Measurements from ENCODE around the gene EXOSC3. TPM values are rescaled to one million over a fixed set of nuclear protein-coding genes. Genes with fewer than 3 reads are reported as not detected.
A peak's percentile ranks its signal among the peaks of the same experiment; 100 is the strongest.

EXOSC3 gene
- total and polyA plus RNA-seq, 2 experiments from 2014 or later, result 48.0 to 51.6 TPM

- TF ChIP-seq CTCF (IDR thresholded peaks at IDR 0.05; ENCODE audit: low read depth, low read length), result no peak
- Histone ChIP-seq H3K4me3 (no peak overlapping the region), H3K4me1 (ENCODE audit: low read depth) (no peaks in the 10 kb centered on the region), H3K27ac (no peak overlapping the region), H3K27me3 (no peaks in the 10 kb centered on the region), H3K36me3 (no peaks in the 10 kb centered on the region), H3K9me3 (ENCODE audit: low read depth) (no peaks in the 10 kb centered on the region)
- DNase-seq (ENCODE audit: low read depth in 1 of 2, low spot score in 1 of 2), result no peak
These were observed 33.7 kb downstream of the EXOSC3 start for GRCh38 chr9:37751186-37751585.

DNA sequence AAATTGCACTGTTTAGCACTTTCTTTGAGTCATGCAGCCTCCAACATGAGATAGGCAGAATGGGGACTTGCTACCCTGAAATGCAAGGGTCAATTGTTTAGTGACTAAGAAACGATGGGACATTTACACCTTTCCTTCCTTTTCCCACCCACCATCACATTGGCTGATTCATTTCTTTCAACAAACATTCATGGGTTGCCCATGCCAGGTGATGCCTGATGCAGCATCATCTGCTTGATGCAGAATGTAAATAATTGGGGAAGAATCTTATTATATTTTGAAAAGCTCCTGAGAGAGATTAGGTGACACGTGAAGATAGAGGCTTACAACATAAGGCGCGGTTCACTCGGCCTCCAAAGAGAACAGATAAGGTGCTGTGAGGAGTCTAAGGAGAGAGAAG is 35.7 kb downstream of the EXOSC3 start:
- Histone ChIP-seq H3K4me1 (ENCODE audit: low read depth) (no peaks in the 10 kb centered on the region), H3K36me3 (no peaks in the 10 kb centered on the region), H3K27ac (no peak overlapping the region), H3K4me3 (no peak overlapping the region), H3K27me3 (no peaks in the 10 kb centered on the region), H3K9me3 (ENCODE audit: low read depth) (no peaks in the 10 kb centered on the region)
- no peak for TF ChIP-seq CTCF (IDR thresholded peaks at IDR 0.05; ENCODE audit: low read depth, low read length)
- no peak for DNase-seq (ENCODE audit: low read depth in 1 of 2, low spot score in 1 of 2)

DNA sequence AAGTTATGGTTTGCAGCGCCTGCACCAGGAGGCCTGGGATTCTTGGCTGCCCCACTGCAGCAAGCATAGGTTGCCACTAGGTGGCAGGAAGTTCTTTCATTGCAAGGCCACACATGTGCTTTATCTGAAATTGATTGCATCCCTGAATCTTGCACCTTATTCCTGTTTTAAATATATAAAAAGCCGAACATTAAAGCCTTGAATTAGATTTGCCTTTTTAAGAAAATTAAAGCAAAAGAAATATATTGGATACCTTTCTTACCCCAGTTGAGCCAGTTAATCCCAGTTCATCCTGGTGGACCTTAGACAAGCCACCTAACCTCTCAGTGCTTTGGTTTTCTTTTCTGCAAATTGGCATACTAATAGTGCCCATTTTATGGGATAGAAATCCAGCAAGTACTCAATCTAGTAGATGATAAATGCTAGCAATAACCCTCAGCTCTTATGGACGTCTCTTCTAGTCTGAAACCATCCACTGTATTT is 37.6 kb downstream of the EXOSC3 start:
- Histone ChIP-seq H3K36me3 (no peaks in the 10 kb centered on the region), H3K27ac (no peak overlapping the region), H3K4me1 (ENCODE audit: low read depth) (no peaks in the 10 kb centered on the region), H3K4me3 (no peak overlapping the region), H3K27me3 (no peaks in the 10 kb centered on the region), H3K9me3 (ENCODE audit: low read depth) (no peaks in the 10 kb centered on the region)
- DNase-seq (ENCODE audit: low read depth in 1 of 2, low spot score in 1 of 2), result peak; percentile 70 to 76
- peak; percentile 96 for TF ChIP-seq CTCF (IDR thresholded peaks at IDR 0.05; ENCODE audit: low read depth, low read length)

GRCh38 chr9:37746448-37747270 is 38.2 kb downstream of the EXOSC3 start:
- DNase-seq (ENCODE audit: low read depth in 1 of 2, low spot score in 1 of 2), result no peak
- no peaks in the 10 kb centered on the region for H3K9me3 ChIP-seq (ENCODE audit: low read depth)
- H3K27me3 ChIP-seq, result no peaks in the 10 kb centered on the region
- no peak overlapping the region for H3K4me3 ChIP-seq
- no peak for TF ChIP-seq CTCF (IDR thresholded peaks at IDR 0.05; ENCODE audit: low read depth, low read length)
- H3K27ac ChIP-seq, result no peak overlapping the region
- H3K4me1 ChIP-seq (ENCODE audit: low read depth), result peaks cover under 1% of the 10 kb centered on the region
- no peaks in the 10 kb centered on the region for H3K36me3 ChIP-seq

DNA sequence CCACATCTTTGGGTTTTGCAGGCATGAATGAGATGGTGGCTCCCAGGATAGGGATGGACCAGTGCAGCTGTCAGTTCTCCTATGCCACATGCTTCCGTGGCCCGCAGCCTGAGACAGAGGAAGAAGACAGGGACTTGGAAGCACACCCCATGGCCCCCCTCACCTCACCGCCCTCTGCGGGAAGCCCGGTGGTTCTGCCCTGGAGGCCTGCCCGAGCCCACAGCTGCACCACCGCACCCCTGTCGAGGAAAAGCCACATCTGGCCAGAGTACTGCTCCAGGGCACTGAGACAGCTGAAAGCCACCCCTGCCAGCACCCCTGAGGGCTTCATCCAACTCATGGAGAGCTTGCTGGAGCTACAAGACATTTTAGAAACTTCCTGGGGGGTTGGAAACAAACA is 38.9 kb downstream of the EXOSC3 start:
- no peaks in the 10 kb centered on the region for H3K36me3 ChIP-seq

More for the DNA sequence above, 38.9 kb downstream of the EXOSC3 start:
- Histone ChIP-seq H3K27me3 (no peaks in the 10 kb centered on the region), H3K4me3 (no peak overlapping the region), H3K4me1 (ENCODE audit: low read depth) (peaks cover 4% of the 10 kb centered on the region), H3K9me3 (ENCODE audit: low read depth) (no peaks in the 10 kb centered on the region), H3K27ac (no peak overlapping the region)
- DNase-seq (ENCODE audit: low read depth in 1 of 2, low spot score in 1 of 2), result no peak
- no peak for TF ChIP-seq CTCF (IDR thresholded peaks at IDR 0.05; ENCODE audit: low read depth, low read length)

All from cardiac muscle cell (in vitro differentiated cells and primary cell).